Astrocyte (in vitro differentiated cells and primary cell): ENCODE results near the gene PRRX2.

ENCODE experiments used
- CTCF ChIP-seq: IDR thresholded peaks from 2 replicates; pipeline ENCODE4 v1.5.1; 2011; ENCODE audit warnings: low read depth, mild to moderate bottlenecking, inconsistent platforms, low read length, moderate library complexity; ENCODE audit not compliant: insufficient read depth
- EZH2 ChIP-seq: IDR thresholded peaks from 2 replicates; pipeline ENCODE4 v1.6.1; 2012; ENCODE audit warnings: mild to moderate bottlenecking, low read length, inconsistent platforms; ENCODE audit not compliant: insufficient read depth

GRCh38 chr9:129762985-129763926, 97.8 kb downstream of the PRRX2 start:
- TF ChIP-seq CTCF (no peak), EZH2 (no peak)
